H9 (cell line): ENCODE data around the gene WAPL. TPM values are rescaled to one million over a fixed set of nuclear protein-coding genes. Genes with fewer than 3 reads are reported as not detected.

Experiments
- DNase-seq: peaks from one replicate; pipeline ENCODE4 v3.0.0-alpha.2; 2017
- H2AFZ ChIP-seq: one replicate; pipeline ENCODE4 v1.6.1; 2013; ENCODE audit warnings: mild to moderate bottlenecking, low read length, control low read depth, moderate library complexity
- H2AK5ac ChIP-seq: 2 replicates; pipeline ENCODE4 v1.6.1; 2013; ENCODE audit warnings: low read length, control low read depth, mixed read lengths; ENCODE audit not compliant: insufficient read length
- H2BK120ac ChIP-seq: one replicate; pipeline ENCODE4 v1.6.1; 2013; ENCODE audit warnings: low read depth, mild to moderate bottlenecking, low read length, control low read depth, inconsistent platforms; ENCODE audit not compliant: poor library complexity, severe bottlenecking
- H2BK12ac ChIP-seq: 2 replicates; pipeline ENCODE4 v1.6.1; 2013; ENCODE audit warnings: low read length, control low read depth, mixed read lengths, low read depth; ENCODE audit not compliant: insufficient read length
- H2BK15ac ChIP-seq: 2 replicates; pipeline ENCODE4 v1.6.1; 2013; ENCODE audit warnings: low read depth, low read length, control low read depth
- H2BK20ac ChIP-seq: one replicate; pipeline ENCODE4 v1.6.1; 2013; ENCODE audit warnings: low read depth, mild to moderate bottlenecking, low read length, control low read depth, inconsistent platforms; ENCODE audit not compliant: poor library complexity, severe bottlenecking
- H2BK5ac ChIP-seq: 2 replicates; pipeline ENCODE4 v1.6.1; 2013; ENCODE audit warnings: low read length, control low read depth, mixed read lengths; ENCODE audit not compliant: insufficient read length
- H3K14ac ChIP-seq: 2 replicates; pipeline ENCODE4 v1.6.1; 2013; ENCODE audit warnings: low read length, control low read depth; ENCODE audit not compliant: insufficient read depth
- H3K18ac ChIP-seq: 2 replicates; pipeline ENCODE4 v1.6.1; 2013; ENCODE audit warnings: low read depth, mild to moderate bottlenecking, mixed read lengths, low read length, control low read depth; ENCODE audit not compliant: insufficient read length
- H3K23ac ChIP-seq: 2 replicates; pipeline ENCODE4 v1.6.1; 2013; ENCODE audit warnings: low read length, control low read depth, mixed read lengths, low read depth; ENCODE audit not compliant: insufficient read length
- H3K23me2 ChIP-seq: 2 replicates; pipeline ENCODE4 v1.6.1; 2013; ENCODE audit warnings: low read depth, mild to moderate bottlenecking, mixed read lengths, low read length, control low read depth; ENCODE audit not compliant: insufficient read length, poor library complexity, severe bottlenecking
- H3K27ac ChIP-seq: 2 replicates; pipeline ENCODE4 v1.5.1; 2013; ENCODE audit warnings: low read length, control low read depth, mixed read lengths, low read depth; ENCODE audit not compliant: insufficient read length
- H3K27me3 ChIP-seq: 2 replicates; pipeline ENCODE4 v1.6.1; 2013; ENCODE audit warnings: low read length, control low read depth, inconsistent platforms; ENCODE audit not compliant: insufficient read depth
- H3K4ac ChIP-seq: 2 replicates; pipeline ENCODE4 v1.6.1; 2013; ENCODE audit warnings: low read depth, mild to moderate bottlenecking, control low read depth, inconsistent platforms, low read length, moderate library complexity
- H3K4me1 ChIP-seq: 2 replicates; pipeline ENCODE4 v1.6.1; 2013; ENCODE audit warnings: low read length, control low read depth, inconsistent platforms; ENCODE audit not compliant: insufficient read depth
- H3K4me2 ChIP-seq: 2 replicates; pipeline ENCODE4 v1.6.1; 2013; ENCODE audit warnings: low read length, control low read depth, mixed read lengths; ENCODE audit not compliant: insufficient read length, insufficient read depth
- H3K56ac ChIP-seq: 2 replicates; pipeline ENCODE4 v1.6.1; 2013; ENCODE audit warnings: low read depth, mild to moderate bottlenecking, mixed read lengths, low read length, control low read depth; ENCODE audit not compliant: insufficient read length
- H3K79me1 ChIP-seq: 2 replicates; pipeline ENCODE4 v1.6.1; 2013; ENCODE audit warnings: low read depth, mild to moderate bottlenecking, moderate library complexity, low read length, control low read depth, inconsistent platforms; ENCODE audit not compliant: insufficient read depth, poor library complexity, severe bottlenecking
- H3K79me2 ChIP-seq: 2 replicates; pipeline ENCODE4 v1.6.1; 2013; ENCODE audit warnings: low read length, control low read depth, inconsistent platforms; ENCODE audit not compliant: insufficient read depth
- H3K9ac ChIP-seq: 2 replicates; pipeline ENCODE4 v1.6.1; 2013; ENCODE audit warnings: low read length, control low read depth, mixed read lengths; ENCODE audit not compliant: insufficient read length; ENCODE audit errors: extremely low read depth
- H3K9me3 ChIP-seq: one replicate; pipeline ENCODE4 v1.6.1; 2013; ENCODE audit warnings: low read depth, low read length, inconsistent platforms; ENCODE audit not compliant: control insufficient read depth
- H3T11ph ChIP-seq: one replicate; pipeline ENCODE4 v1.6.1; 2013; ENCODE audit warnings: mild to moderate bottlenecking, low read length, control low read depth, inconsistent platforms
- H4K20me1 ChIP-seq: one replicate; pipeline ENCODE4 v1.6.1; 2013; ENCODE audit not compliant: control insufficient read depth, insufficient read length, insufficient read depth
- H4K5ac ChIP-seq: 2 replicates; pipeline ENCODE4 v1.6.1; 2013; ENCODE audit warnings: low read depth, mild to moderate bottlenecking, mixed read lengths, low read length, control low read depth; ENCODE audit not compliant: insufficient read length
- H4K8ac ChIP-seq: replicated peaks from 2 replicates; pipeline ENCODE4 v1.6.1; 2013; ENCODE audit warnings: low read length, control low read depth, mixed read lengths, low read depth; ENCODE audit not compliant: insufficient read length
- H4K91ac ChIP-seq: 2 replicates; pipeline ENCODE4 v1.6.1; 2013; ENCODE audit warnings: low read depth, mild to moderate bottlenecking, moderate library complexity, mixed read lengths, low read length, control low read depth; ENCODE audit not compliant: insufficient read length
- H3K27ac Mint-ChIP-seq, 3 experiments: 2 replicates in 2 of 3; 3 replicates in 1 of 3; pipeline ENCODE4 v1.8.0; 2020 to 2021; ENCODE audit warnings: mixed read lengths in 3 of 3, mild to moderate bottlenecking in 1 of 3, moderate library complexity in 1 of 3
- H3K27me3 Mint-ChIP-seq: 2 replicates; pipeline ENCODE4 v1.8.0; 2021; ENCODE audit warnings: low read depth, mild to moderate bottlenecking, moderate library complexity, mixed read lengths
- H3K36me3 Mint-ChIP-seq, 3 experiments: 2 replicates in 2 of 3; 3 replicates in 1 of 3; pipeline ENCODE4 v1.8.0; 2020 to 2021; ENCODE audit warnings: low read depth in 3 of 3, mixed read lengths in 3 of 3; ENCODE audit not compliant: insufficient read depth in 1 of 3
- H3K4me1 Mint-ChIP-seq, 2 experiments: 2 replicates each; pipeline ENCODE4 v1.8.0; 2020; ENCODE audit warnings: mixed read lengths in 2 of 2
- H3K4me3 Mint-ChIP-seq, 2 experiments: 2 replicates in 1 of 2; 3 replicates in 1 of 2; pipeline ENCODE4 v1.8.0; 2020 to 2021; ENCODE audit warnings: mild to moderate bottlenecking in 2 of 2, mixed read lengths in 2 of 2, moderate library complexity in 1 of 2
- H3K9me3 Mint-ChIP-seq, 2 experiments: 2 replicates in 1 of 2; 3 replicates in 1 of 2; pipeline ENCODE4 v1.8.0; 2020; ENCODE audit warnings: mild to moderate bottlenecking in 2 of 2, mixed read lengths in 2 of 2, moderate library complexity in 1 of 2
- CTCF ChIP-seq: fragments of 200-600 bp; sonication (generic); conservative IDR thresholded peaks from 3 replicates; pipeline ENCODE4 v1.8.0; 2021; ENCODE audit warnings: antibody characterized with exemption, mild to moderate bottlenecking
- WGBS: extraction: QIAGEN DNeasy Blood & Tissue Kit; methylation state at CpG from one replicate; pipeline ENCODE4 v1.1.7; 2013; ENCODE audit warnings: missing lambda C conversion rate, low lambda C conversion rate, mixed read lengths; ENCODE audit not compliant: insufficient read length; ENCODE audit errors: extremely low coverage; 5-methylcytosine and 5-hydroxymethylcytosine counted together
- total RNA-seq: library from RNA; stranded (reverse); gene quantifications from 2 replicates; pipeline ENCODE4 v1.2.1, GENCODE V29; 2021

The WAPL gene
- total RNA-seq, 1 experiment from 2014 or later = 61.4 TPM

DNA sequence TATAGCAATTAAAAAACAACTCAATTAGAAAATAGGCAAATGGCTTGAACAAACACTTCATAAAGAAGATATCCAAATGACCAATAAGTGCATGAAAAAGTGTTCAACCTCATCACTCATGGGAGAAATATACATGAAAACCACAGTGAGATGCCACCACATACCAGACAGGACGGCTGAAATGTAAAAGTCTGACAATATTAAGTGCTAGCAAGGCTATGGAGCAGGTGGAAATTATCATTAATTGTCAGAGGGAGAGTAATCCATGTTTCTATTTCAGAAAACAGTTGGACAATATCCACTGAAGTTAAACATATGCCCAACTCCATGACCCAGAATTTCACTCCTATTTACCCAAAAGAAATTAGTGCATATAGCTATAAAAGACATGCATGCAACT is 112.4 kb downstream of the WAPL start:
- WGBS = no CpG with 5 or more reads among the region's 1 CpG

More for the DNA sequence above, 112.4 kb downstream of the WAPL start:
- Histone ChIP-seq H2BK120ac (no peak overlapping the region), H3K27ac (no peak overlapping the region), H3K56ac (no peak overlapping the region), H3K4me2 (no peak overlapping the region), H3K23ac (no peak overlapping the region), H3K79me2 (no peaks in the 10 kb centered on the region), H4K20me1 (no peaks in the 10 kb centered on the region), H3K9me3 (no peaks in the 10 kb centered on the region), H2AK5ac (no peak overlapping the region), H3K9ac (no peak overlapping the region), H4K8ac (no peak overlapping the region), H3K4me1 (no peaks in the 10 kb centered on the region), H2BK20ac (no peak overlapping the region), H3T11ph (no peak overlapping the region), H3K79me1 (no peaks in the 10 kb centered on the region), H4K5ac (no peak overlapping the region), H3K27me3 (no peaks in the 10 kb centered on the region), H3K14ac (no peak overlapping the region), H3K18ac (no peak overlapping the region), H2BK5ac (no peak overlapping the region), H3K23me2 (no peaks in the 10 kb centered on the region), H2BK12ac (no peak overlapping the region), H2AFZ (no peak overlapping the region), H4K91ac (no peak overlapping the region), H3K4ac (no peak overlapping the region), H2BK15ac (no peak overlapping the region)
- Mint-ChIP-seq H3K36me3 (peaks cover 0 to 4% (median under 1%) of the 10 kb centered on the region in 3 experiments; a peak in 2 of 7 replicates), H3K4me3 (no peak overlapping the region), H3K9me3 (peaks cover 2 to 3% of the 10 kb centered on the region in 2 experiments; a peak in 3 of 5 replicates), H3K27me3 (peaks cover under 1% of the 10 kb centered on the region), H3K4me1 (no peaks in the 10 kb centered on the region), H3K27ac (no peak overlapping the region)
- no peak for TF ChIP-seq CTCF
- no peak for DNase-seq
